Muscle of back (tissue), 11 donors: Measurements from ENCODE around the gene AHNAK2. TPM values are rescaled to one million over a fixed set of nuclear protein-coding genes. Genes with fewer than 3 reads are reported as not detected.
A peak's percentile ranks its signal among the peaks of the same experiment; 100 is the strongest.

Experiments
- DNase-seq, 3 donors: peaks; one replicate each; pipeline versions ENCODE4 v3.0.0 to v3.0.0-alpha.2; 2013
- polyA plus RNA-seq, 10 donors: library from polyadenylated mRNA; unstranded; fragments of 120-200 nt; gene quantifications; one replicate each; pipeline ENCODE4 v1.2.1, GENCODE V29; 2013; ENCODE audit not compliant: insufficient read length in 10 of 10

AHNAK2 gene
- polyA plus RNA-seq, 10 donors = 4.1 to 22.2 (median 16.0) TPM

GRCh38 chr14:104974665-104975390 lies 3.3 kb downstream of the AHNAK2 start:
- DNase-seq = peak in 1 of 3 donors; percentile 10

- DNase-seq = no peak
Observed at GRCh38 chr14:104974146-104974541, 4.0 kb downstream of the AHNAK2 start.

- DNase-seq = peak; percentile 63 to 91 (median 87)
Observed at GRCh38 chr14:104973385-104974145, 4.6 kb downstream of the AHNAK2 start.

- DNase-seq = peak in 1 of 3 donors; percentile 88
Observed at GRCh38 chr14:104973135-104973384, 5.1 kb downstream of the AHNAK2 start.

GRCh38 chr14:104972301-104973134 lies 5.7 kb downstream of the AHNAK2 start:
- peak in 1 of 3 donors; percentile 71 for DNase-seq

GRCh38 chr14:104971447-104972240 lies 6.5 kb downstream of the AHNAK2 start:
- peak in 1 of 3 donors; percentile 26 for DNase-seq

GRCh38 chr14:104970231-104971068 lies 7.7 kb downstream of the AHNAK2 start:
- DNase-seq = peak; percentile 70 to 90 (median 79)

GRCh38 chr14:104969741-104970230 lies 8.4 kb downstream of the AHNAK2 start:
- DNase-seq = no peak

- DNase-seq = peak in 1 of 3 donors; percentile 36
Observed at GRCh38 chr14:104968541-104969401, 9.4 kb downstream of the AHNAK2 start.

- DNase-seq = peak; percentile 62 to 88 (median 76)
Observed at GRCh38 chr14:104968153-104968527, 10.0 kb downstream of the AHNAK2 start.

- peak; percentile 38 to 77 (median 58) for DNase-seq
Observed at GRCh38 chr14:104967386-104968152, 10.6 kb downstream of the AHNAK2 start.

GRCh38 chr14:104966981-104967385 lies 11.2 kb downstream of the AHNAK2 start:
- DNase-seq = peak in 1 of 3 donors; percentile 22

- DNase-seq = no peak
Observed at GRCh38 chr14:104966261-104966865, 11.8 kb downstream of the AHNAK2 start.

- DNase-seq = peak in 1 of 3 donors; percentile 8
Observed at GRCh38 chr14:104965561-104966231, 12.5 kb downstream of the AHNAK2 start.

- no peak for DNase-seq
Observed at GRCh38 chr14:104964546-104964945, 13.6 kb downstream of the AHNAK2 start.

- DNase-seq = no peak
Observed at GRCh38 chr14:104957146-104958113, 20.7 kb downstream of the AHNAK2 start.
